Stimulated activated memory B cell treated with anti-CD40 and anti-IgM and Interleukin-4, amounts not matched to agents 10 μg/mL and 1 μg/mL and 100 μg/mL, for 72 hours (primary cell): ENCODE data around the gene RNASE12.
"Not testable (repeated sequence)": the region's sequence is repeated elsewhere in the genome, so short reads cannot be mapped to it uniquely, and the experiment has no call there.

Experiments
- ATAC-seq: fragments of 150-1000 bp; cut with Tn5 transposase; 2 replicates; pipeline ENCODE4 v1.10.0; 2021
- H3K27ac Mint-ChIP-seq: one replicate; pipeline ENCODE4 v1.8.0; 2022; ENCODE audit warnings: mild to moderate bottlenecking, mixed read lengths
- H3K27me3 Mint-ChIP-seq: one replicate; pipeline ENCODE4 v1.8.0; 2022; ENCODE audit warnings: mixed read lengths
- H3K36me3 Mint-ChIP-seq: one replicate; pipeline ENCODE4 v1.8.0; 2022; ENCODE audit warnings: mixed read lengths
- H3K4me1 Mint-ChIP-seq: one replicate; pipeline ENCODE4 v1.8.0; 2022; ENCODE audit warnings: mixed read lengths
- H3K4me3 Mint-ChIP-seq: one replicate; pipeline ENCODE4 v1.8.0; 2022; ENCODE audit warnings: mild to moderate bottlenecking, moderate library complexity, mixed read lengths
- H3K9me3 Mint-ChIP-seq: one replicate; pipeline ENCODE4 v1.8.0; 2022; ENCODE audit warnings: mixed read lengths

Gene RNASE12

GRCh38 chr14:20619688-20620087 is 28.5 kb upstream of the RNASE12 start:
- H3K36me3 Mint-ChIP-seq, H3K27ac Mint-ChIP-seq, H3K9me3 Mint-ChIP-seq, H3K4me3 Mint-ChIP-seq, ATAC-seq: not testable (repeated sequence)
- peaks cover 47% of the 10 kb centered on the region for H3K4me1 Mint-ChIP-seq
- peaks cover 33% of the 10 kb centered on the region for H3K27me3 Mint-ChIP-seq

- H3K9me3 Mint-ChIP-seq, result no peaks in the 10 kb centered on the region
- ATAC-seq, result no peak
- no peak overlapping the region for H3K27ac Mint-ChIP-seq
- H3K36me3 Mint-ChIP-seq, result no peaks in the 10 kb centered on the region
- peaks cover 20% of the 10 kb centered on the region for H3K27me3 Mint-ChIP-seq
- peaks cover 33% of the 10 kb centered on the region for H3K4me1 Mint-ChIP-seq
- no peak overlapping the region for H3K4me3 Mint-ChIP-seq
These were observed 27.1 kb upstream of the RNASE12 start for GRCh38 chr14:20618271-20618749.

GRCh38 chr14:20617138-20618003 is 26.2 kb upstream of the RNASE12 start:
- Mint-ChIP-seq H3K27me3 (peaks cover 11% of the 10 kb centered on the region), H3K9me3 (no peaks in the 10 kb centered on the region), H3K4me3 (no peak overlapping the region), H3K27ac (no peak overlapping the region), H3K4me1 (peaks cover 24% of the 10 kb centered on the region), H3K36me3 (no peaks in the 10 kb centered on the region)
- no peak for ATAC-seq

- Mint-ChIP-seq H3K9me3 (no peaks in the 10 kb centered on the region), H3K27me3 (no peaks in the 10 kb centered on the region), H3K36me3 (no peaks in the 10 kb centered on the region), H3K4me3 (no peak overlapping the region), H3K27ac (no peak overlapping the region), H3K4me1 (peaks cover 20% of the 10 kb centered on the region)
- no peak for ATAC-seq
These were observed 24.8 kb upstream of the RNASE12 start for GRCh38 chr14:20615996-20616395.

- ATAC-seq, result no peak
- no peaks in the 10 kb centered on the region for H3K36me3 Mint-ChIP-seq
- H3K27ac Mint-ChIP-seq, result no peak overlapping the region
- H3K4me1 Mint-ChIP-seq, result peaks cover 20% of the 10 kb centered on the region
- H3K9me3 Mint-ChIP-seq, result no peaks in the 10 kb centered on the region
- no peaks in the 10 kb centered on the region for H3K27me3 Mint-ChIP-seq
- no peak overlapping the region for H3K4me3 Mint-ChIP-seq
These were observed 23.1 kb upstream of the RNASE12 start for GRCh38 chr14:20614038-20614840.

GRCh38 chr14:20613094-20614037 is 22.2 kb upstream of the RNASE12 start:
- Mint-ChIP-seq H3K4me3 (no peak overlapping the region), H3K9me3 (no peaks in the 10 kb centered on the region), H3K27ac (no peak overlapping the region), H3K4me1 (peaks cover 17% of the 10 kb centered on the region), H3K36me3 (no peaks in the 10 kb centered on the region), H3K27me3 (no peaks in the 10 kb centered on the region)
- ATAC-seq, result peak; percentile 86

- Mint-ChIP-seq H3K27me3 (no peaks in the 10 kb centered on the region), H3K9me3 (no peaks in the 10 kb centered on the region), H3K4me3 (no peak overlapping the region), H3K27ac (no peak overlapping the region), H3K36me3 (no peaks in the 10 kb centered on the region), H3K4me1 (peaks cover 16% of the 10 kb centered on the region)
- peak; percentile 61 for ATAC-seq
These were observed 21.2 kb upstream of the RNASE12 start for GRCh38 chr14:20612403-20612802.

- H3K36me3 Mint-ChIP-seq, result no peaks in the 10 kb centered on the region
- H3K9me3 Mint-ChIP-seq, result no peaks in the 10 kb centered on the region
- no peak overlapping the region for H3K4me3 Mint-ChIP-seq
- ATAC-seq, result no peak
- H3K27ac Mint-ChIP-seq, result no peak overlapping the region
- no peaks in the 10 kb centered on the region for H3K27me3 Mint-ChIP-seq
- H3K4me1 Mint-ChIP-seq, result peaks cover 12% of the 10 kb centered on the region
These were observed 20.1 kb upstream of the RNASE12 start for GRCh38 chr14:20611277-20611676.

GRCh38 chr14:20610002-20610765 is 19.0 kb upstream of the RNASE12 start:
- H3K27me3 Mint-ChIP-seq, result no peaks in the 10 kb centered on the region
- H3K36me3 Mint-ChIP-seq, result no peaks in the 10 kb centered on the region
- H3K27ac Mint-ChIP-seq, result no peak overlapping the region
- no peaks in the 10 kb centered on the region for H3K9me3 Mint-ChIP-seq
- peaks cover 12% of the 10 kb centered on the region for H3K4me1 Mint-ChIP-seq
- ATAC-seq, result peak; percentile 52
- H3K4me3 Mint-ChIP-seq, result no peak overlapping the region

DNA sequence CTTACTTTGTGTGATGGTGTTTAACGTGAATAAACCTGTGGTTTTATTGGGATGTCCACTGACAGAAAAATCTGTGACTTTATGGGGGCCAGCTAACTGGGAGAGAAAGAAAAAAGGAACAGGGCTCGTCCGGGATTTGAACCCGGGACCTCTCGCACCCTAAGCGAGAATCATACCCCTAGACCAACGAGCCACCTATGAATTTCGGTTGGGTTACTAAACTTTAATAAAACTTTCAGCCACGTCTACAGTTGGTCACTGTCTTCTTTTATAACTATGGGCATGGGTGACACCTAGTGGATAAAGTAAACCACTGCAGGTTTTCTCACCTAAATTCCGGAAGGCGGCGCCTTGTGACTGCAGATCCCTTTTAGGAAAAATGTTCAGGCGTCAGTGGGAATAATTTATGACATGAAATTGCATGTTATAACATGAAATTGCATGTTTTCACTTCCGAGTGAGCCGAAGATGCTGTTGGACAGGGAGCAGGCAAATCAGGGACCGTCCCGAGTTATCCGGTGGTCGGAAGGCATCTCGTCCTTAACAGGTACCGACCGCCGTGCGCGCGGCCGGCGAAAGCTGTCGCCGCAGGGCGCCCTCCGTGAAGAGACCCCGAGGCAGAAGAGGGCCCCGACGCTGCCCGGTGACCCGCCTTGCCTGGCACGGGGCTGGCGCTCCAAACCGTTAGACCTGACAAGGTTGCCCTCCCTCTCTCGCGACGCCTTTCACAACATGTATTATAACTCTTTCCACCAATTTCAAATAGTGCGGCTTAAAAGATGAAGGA is 18.2 kb upstream of the RNASE12 start:
- Mint-ChIP-seq H3K27ac (no peak overlapping the region), H3K4me3 (no peak overlapping the region), H3K9me3 (no peaks in the 10 kb centered on the region), H3K4me1 (peaks cover 12% of the 10 kb centered on the region), H3K27me3 (no peaks in the 10 kb centered on the region), H3K36me3 (no peaks in the 10 kb centered on the region)
- ATAC-seq, result peak; percentile 42

GRCh38 chr14:20608383-20609110 is 17.4 kb upstream of the RNASE12 start:
- Mint-ChIP-seq H3K36me3 (no peaks in the 10 kb centered on the region), H3K4me1 (peaks cover 12% of the 10 kb centered on the region), H3K27me3 (no peaks in the 10 kb centered on the region), H3K27ac (no peak overlapping the region), H3K4me3 (peak overlapping the region; percentile 6), H3K9me3 (no peaks in the 10 kb centered on the region)
- ATAC-seq, result no peak

DNA sequence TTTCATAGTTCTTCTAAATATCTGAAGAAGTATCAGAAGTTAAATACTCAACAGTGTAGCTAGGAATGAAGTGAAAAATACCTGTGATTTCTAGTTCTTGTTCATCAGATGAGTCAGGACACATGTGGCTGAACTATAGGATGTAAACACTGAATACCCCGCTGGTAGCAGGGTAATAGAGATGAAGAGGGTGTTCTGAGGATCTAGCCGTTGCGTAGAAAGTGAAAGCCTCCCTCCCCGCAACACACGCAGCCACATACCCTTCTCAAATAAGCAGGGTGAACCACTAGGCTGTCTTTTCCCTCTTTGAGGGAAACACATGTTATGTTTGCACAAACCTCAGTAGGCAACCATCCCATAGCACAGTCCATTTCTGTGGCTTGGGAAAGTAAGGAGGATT is 16.4 kb upstream of the RNASE12 start:
- no peaks in the 10 kb centered on the region for H3K36me3 Mint-ChIP-seq
- no peak overlapping the region for H3K27ac Mint-ChIP-seq
- H3K9me3 Mint-ChIP-seq, result no peaks in the 10 kb centered on the region
- no peak for ATAC-seq
- H3K4me1 Mint-ChIP-seq, result peaks cover 12% of the 10 kb centered on the region
- no peaks in the 10 kb centered on the region for H3K27me3 Mint-ChIP-seq
- H3K4me3 Mint-ChIP-seq, result no peak overlapping the region

- H3K9me3 Mint-ChIP-seq, result no peaks in the 10 kb centered on the region
These were observed 15.7 kb upstream of the RNASE12 start for GRCh38 chr14:20606902-20607242.

More at GRCh38 chr14:20606902-20607242, 15.7 kb upstream of the RNASE12 start:
- Mint-ChIP-seq H3K27me3 (no peaks in the 10 kb centered on the region), H3K4me3 (no peak overlapping the region), H3K27ac (no peak overlapping the region), H3K36me3 (no peaks in the 10 kb centered on the region), H3K4me1 (peaks cover 12% of the 10 kb centered on the region)
- no peak for ATAC-seq
